OCI-LY3 (cell line): Measurements from ENCODE around the gene ARHGAP5.

ENCODE experiments used
- H2AFZ ChIP-seq: fragments of 200-600, 300-600 bp; shearing (Covaris generic); 2 replicates; pipeline ENCODE4 v1.6.0; 2014; ENCODE audit warnings: antibody characterized with exemption, low read depth, low read length
- H3K27ac ChIP-seq: fragments of 200-600, 300-600 bp; sonication (generic); 2 replicates; pipeline ENCODE4 v1.5.1; 2014; ENCODE audit warnings: mild to moderate bottlenecking, low read length, moderate library complexity, mixed read lengths
- H3K27me3 ChIP-seq: fragments of 200-600, 300-600 bp; sonication (generic); 2 replicates; pipeline ENCODE4 v1.6.1; 2014; ENCODE audit warnings: low read depth, low read length, mixed read lengths
- H3K36me3 ChIP-seq: fragments of 200-600, 300-600 bp; sonication (generic); replicated peaks from 2 replicates; pipeline ENCODE3; 2014; ENCODE audit warnings: low read depth, low read length, mixed read lengths
- H3K4me1 ChIP-seq: fragments of 300-600, 200-600 bp; sonication (generic); 2 replicates; pipeline ENCODE4 v1.6.1; 2014; ENCODE audit warnings: low read length, mixed read lengths
- H3K4me2 ChIP-seq: fragments of 200-600, 300-600 bp; sonication (generic); 2 replicates; pipeline ENCODE4 v1.6.1; 2014; ENCODE audit warnings: low read length, mixed read lengths
- H3K4me3 ChIP-seq: fragments of 300-600, 200-600 bp; sonication (generic); 2 replicates; pipeline ENCODE4 v1.5.1; 2014; ENCODE audit warnings: antibody characterized with exemption, mild to moderate bottlenecking, low read length, moderate library complexity
- H3K79me2 ChIP-seq: fragments of 300-600, 200-600 bp; shearing (Covaris generic); 2 replicates; pipeline ENCODE4 v1.6.1; 2014; ENCODE audit warnings: mild to moderate bottlenecking, low read length, mixed read lengths
- H3K9ac ChIP-seq: fragments of 300-600, 200-600 bp; shearing (Covaris generic); 2 replicates; pipeline ENCODE4 v1.6.0; 2014; ENCODE audit warnings: mild to moderate bottlenecking, low read length, moderate library complexity
- H3K9me3 ChIP-seq: fragments of 200-600, 300-600 bp; shearing (Covaris generic); 2 replicates; pipeline ENCODE4 v1.6.1; 2014; ENCODE audit warnings: low read length, mixed read lengths; ENCODE audit not compliant: insufficient read depth
- H4K20me1 ChIP-seq: fragments of 200-600, 300-600 bp; sonication (generic); 2 replicates; pipeline ENCODE4 v1.6.1; 2016; ENCODE audit warnings: low read length, mixed read lengths; ENCODE audit not compliant: insufficient read depth
- CTCF ChIP-seq: fragments of 200-600, 300-600 bp; sonication (generic); IDR thresholded peaks from 2 replicates; pipeline ENCODE4 v1.5.1; 2014; ENCODE audit warnings: antibody characterized with exemption, low read length, low read depth
- EZH2phosphoT487 ChIP-seq: fragments of 200-600 bp; shearing (Covaris generic); IDR thresholded peaks from 2 replicates; pipeline ENCODE4 v1.6.1; 2018; ENCODE audit warnings: antibody characterized with exemption, mixed run types, low read depth

Gene ARHGAP5

DNA sequence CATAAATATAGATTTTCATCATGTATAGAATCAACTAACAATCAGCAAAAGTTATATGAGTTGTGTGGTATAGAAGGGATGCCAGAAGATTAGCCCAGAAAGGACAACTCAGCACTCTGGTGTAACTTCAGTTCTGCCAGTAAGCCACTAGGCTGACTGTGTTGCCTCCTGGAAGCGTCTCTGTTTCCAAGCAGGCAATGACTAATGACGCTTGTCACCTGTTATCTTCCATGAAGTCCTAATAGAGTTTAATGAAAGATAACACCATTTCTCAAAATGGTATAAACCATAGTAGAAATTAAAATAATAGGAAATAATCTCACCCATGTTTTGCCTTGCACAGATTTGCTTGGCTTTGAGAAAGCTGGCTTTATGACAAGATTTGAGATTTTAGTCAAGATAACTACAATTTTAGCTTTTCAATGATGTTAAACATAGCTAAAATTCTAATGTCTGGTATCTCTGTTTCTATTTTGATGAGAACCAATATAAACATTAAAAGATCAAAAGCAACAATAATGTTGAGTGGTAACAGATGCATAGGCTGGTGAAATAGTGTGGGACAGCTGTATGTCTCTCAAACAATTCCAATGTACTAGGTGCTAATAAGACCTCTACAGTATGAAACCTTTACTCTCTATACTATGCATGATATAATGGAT is 115.7 kb downstream of the ARHGAP5 start:
- Histone ChIP-seq H3K79me2 (no peaks in the 10 kb centered on the region), H3K9ac (no peak overlapping the region), H3K36me3 (no peaks in the 10 kb centered on the region), H4K20me1 (no peaks in the 10 kb centered on the region), H3K27me3 (peaks cover 31% of the 10 kb centered on the region), H3K4me1 (0 out of 2 replicates have a peak, but pooled peaks cover 8% of the 10 kb centered on the region), H3K4me3 (no peak overlapping the region), H3K27ac (no peak overlapping the region), H3K9me3 (no peaks in the 10 kb centered on the region), H3K4me2 (no peak overlapping the region), H2AFZ (no peak overlapping the region)
- TF ChIP-seq EZH2phosphoT487 (no peak), CTCF (no peak)

GRCh38 chr14:32193532-32193931 is 116.4 kb downstream of the ARHGAP5 start:
- no peak overlapping the region for H3K9ac ChIP-seq
- H3K27me3 ChIP-seq, result peaks cover 24% of the 10 kb centered on the region
- no peaks in the 10 kb centered on the region for H4K20me1 ChIP-seq
- H3K4me1 ChIP-seq, result 0 out of 2 replicates have a peak, but pooled peaks cover 6% of the 10 kb centered on the region
- H3K36me3 ChIP-seq, result no peaks in the 10 kb centered on the region
- no peak overlapping the region for H3K27ac ChIP-seq
- no peak overlapping the region for H3K4me3 ChIP-seq
- H2AFZ ChIP-seq, result no peak overlapping the region
- H3K79me2 ChIP-seq, result no peaks in the 10 kb centered on the region
- TF ChIP-seq EZH2phosphoT487, result no peak
- TF ChIP-seq CTCF, result no peak
- H3K4me2 ChIP-seq, result no peak overlapping the region
- no peaks in the 10 kb centered on the region for H3K9me3 ChIP-seq

- no peak overlapping the region for H3K27ac ChIP-seq
- TF ChIP-seq CTCF, result no peak
- no peak for TF ChIP-seq EZH2phosphoT487
- H3K79me2 ChIP-seq, result no peaks in the 10 kb centered on the region
- no peaks in the 10 kb centered on the region for H4K20me1 ChIP-seq
- no peak overlapping the region for H2AFZ ChIP-seq
- peaks cover 21% of the 10 kb centered on the region; the same call in 1 of the 2 replicates for H3K27me3 ChIP-seq
- peaks cover 8% of the 10 kb centered on the region for H3K4me1 ChIP-seq
- no peak overlapping the region for H3K9ac ChIP-seq
- H3K4me3 ChIP-seq, result no peak overlapping the region
- H3K9me3 ChIP-seq, result no peaks in the 10 kb centered on the region
- no peaks in the 10 kb centered on the region for H3K36me3 ChIP-seq
- H3K4me2 ChIP-seq, result no peak overlapping the region
These were observed 118.5 kb downstream of the ARHGAP5 start for GRCh38 chr14:32195636-32196035.

DNA sequence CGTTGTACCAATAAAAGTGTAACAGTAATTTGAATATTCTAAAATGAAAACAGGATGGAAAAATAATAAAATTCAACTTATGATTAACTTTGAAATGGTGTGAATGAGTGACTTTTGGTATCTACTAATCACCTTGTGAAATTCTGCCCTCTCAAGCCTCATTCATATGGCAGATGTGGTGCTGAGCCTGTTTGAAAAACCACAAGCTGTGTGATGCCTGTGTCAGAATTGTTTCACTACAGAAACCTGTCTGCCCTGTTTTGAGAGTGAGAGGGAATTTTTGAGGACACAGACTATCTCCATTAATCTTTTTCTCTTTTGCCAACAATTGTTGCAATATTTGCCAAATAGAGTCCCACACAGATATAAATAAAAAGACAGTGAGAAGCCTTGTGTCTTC is 120.8 kb downstream of the ARHGAP5 start:
- TF ChIP-seq EZH2phosphoT487, result no peak
- no peak for TF ChIP-seq CTCF
- Histone ChIP-seq H3K79me2 (no peaks in the 10 kb centered on the region), H3K36me3 (no peaks in the 10 kb centered on the region), H3K27ac (no peak overlapping the region), H3K4me1 (peaks cover 8% of the 10 kb centered on the region), H2AFZ (no peak overlapping the region), H4K20me1 (no peaks in the 10 kb centered on the region), H3K4me3 (no peak overlapping the region), H3K4me2 (no peak overlapping the region), H3K27me3 (peaks cover 10% of the 10 kb centered on the region; the same call in 1 of the 2 replicates), H3K9ac (no peak overlapping the region), H3K9me3 (no peaks in the 10 kb centered on the region)
